Measurements from ENCODE around the gene TRIM65.

DNA sequence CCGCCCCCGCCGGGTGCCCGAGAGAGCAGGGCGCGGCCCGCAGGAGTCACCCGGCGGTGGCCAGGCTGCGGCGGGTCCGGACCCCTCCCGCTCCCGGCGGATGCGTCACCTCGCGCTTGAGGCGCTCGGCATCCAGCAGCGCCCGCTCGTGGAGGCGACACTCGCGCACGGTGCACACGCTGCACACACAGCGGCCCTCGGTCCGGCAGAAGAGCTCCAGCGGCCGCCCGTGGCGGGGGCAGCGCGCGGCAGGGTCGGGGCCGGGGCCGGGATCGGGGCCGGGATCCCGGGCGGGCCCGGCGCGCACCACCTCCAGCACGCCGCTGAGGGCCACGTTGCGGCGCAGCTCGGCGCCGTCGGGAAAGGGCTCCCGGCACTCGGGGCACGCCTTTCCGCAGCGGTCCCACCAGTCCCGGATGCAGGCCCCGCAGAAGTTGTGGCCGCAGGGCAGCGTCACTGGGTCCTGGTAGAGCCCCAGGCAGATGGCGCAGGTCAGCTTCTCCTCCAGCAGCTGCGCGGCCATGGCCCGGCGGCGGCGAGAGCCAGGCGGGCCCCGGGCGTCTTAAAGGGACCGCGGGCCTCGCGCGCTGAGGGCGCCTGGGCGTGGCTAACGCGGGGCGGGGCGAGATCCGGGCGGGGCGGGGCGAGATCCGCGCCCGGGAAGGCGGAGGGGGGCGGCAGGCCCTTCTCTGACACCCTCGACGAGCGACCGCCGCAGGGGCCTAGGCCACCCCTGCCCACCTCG lies at the start of gene TRIM65:
- no peak for TF ChIP-seq ZNF274 (IDR thresholded peaks at IDR 0.05; ENCODE audit: low read depth, low read length)
- TF ChIP-seq SUZ12 (IDR thresholded peaks at IDR 0.05; ENCODE audit: extremely low read depth, insufficient read depth, insufficient read length): no peak
